SK-N-MC (cell line): ENCODE measurements around the gene TRIM17.

Experiments
- DNase-seq: peaks from one replicate; pipeline ENCODE4 v3.0.0-alpha.2; 2011; ENCODE audit warnings: low read depth, low spot score
- H3K27ac ChIP-seq: fragments of 200-600 bp; sonication (generic); 2 replicates; pipeline ENCODE4 v1.5.1; 2016; ENCODE audit warnings: mixed run types
- H3K36me3 ChIP-seq: fragments of 200-600 bp; sonication (generic); 2 replicates; pipeline ENCODE4 v1.6.1; 2017; ENCODE audit warnings: antibody characterized with exemption, low read length, mixed read lengths; ENCODE audit not compliant: insufficient read depth
- H3K4me3 ChIP-seq: fragments of 200-600 bp; sonication (generic); 2 replicates; pipeline ENCODE4 v1.5.1; 2016
- H3K9ac ChIP-seq: fragments of 200-600 bp; sonication (generic); 2 replicates; pipeline ENCODE4 v1.8.0; 2017; ENCODE audit warnings: mixed run types, mixed read lengths; ENCODE audit not compliant: insufficient read length
- H3K9me3 ChIP-seq: fragments of 200-600 bp; sonication (generic); 2 replicates; pipeline ENCODE4 v1.6.1; 2017; ENCODE audit warnings: low read depth, mild to moderate bottlenecking, antibody characterized with exemption, low read length, moderate library complexity, mixed read lengths
- EZH2 ChIP-seq: fragments of 200-600 bp; sonication (generic); IDR thresholded peaks from one replicate; pipeline ENCODE4 v1.6.1; 2017; ENCODE audit warnings: antibody characterized with exemption
- FOXP2 ChIP-seq: optimal IDR thresholded peaks from 2 replicates; pipeline ENCODE3; 2011; ENCODE audit warnings: mild to moderate bottlenecking, moderate library complexity; ENCODE audit not compliant: insufficient read depth; ENCODE audit errors: extremely low read length, control extremely low read depth
- POLR2AphosphoS5 ChIP-seq: IDR thresholded peaks from 2 replicates; pipeline ENCODE4 v1.6.1; 2012; ENCODE audit warnings: mild to moderate bottlenecking, low read depth, low read length, borderline replicate concordance

The TRIM17 gene

DNA sequence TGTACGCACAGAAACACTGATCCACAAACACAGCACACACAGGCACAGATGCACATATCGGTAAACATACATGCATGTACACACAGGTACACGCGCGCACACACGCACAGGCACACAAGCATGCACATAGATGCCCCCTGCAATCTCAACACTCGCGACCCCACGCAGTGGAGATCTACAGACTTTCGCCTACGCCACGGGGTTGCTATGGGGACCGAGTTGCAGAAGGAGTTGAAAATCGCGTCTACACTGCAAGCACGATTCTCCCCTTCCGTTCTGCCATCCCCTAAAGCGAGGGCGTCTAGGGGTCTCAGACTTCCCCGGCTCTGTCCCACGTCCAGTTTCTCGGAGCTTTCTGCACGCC, 826 bp downstream of the TRIM17 start:
- TF ChIP-seq FOXP2 (no peak), EZH2 (no peak), POLR2AphosphoS5 (no peak)
- no peaks in the 10 kb centered on the region for H3K9me3 ChIP-seq
- peak overlapping the region; percentile 60 for H3K4me3 ChIP-seq
- no peak for DNase-seq
- H3K36me3 ChIP-seq = no peaks in the 10 kb centered on the region
- no peak overlapping the region for H3K27ac ChIP-seq
- H3K9ac ChIP-seq = no peak overlapping the region

DNA sequence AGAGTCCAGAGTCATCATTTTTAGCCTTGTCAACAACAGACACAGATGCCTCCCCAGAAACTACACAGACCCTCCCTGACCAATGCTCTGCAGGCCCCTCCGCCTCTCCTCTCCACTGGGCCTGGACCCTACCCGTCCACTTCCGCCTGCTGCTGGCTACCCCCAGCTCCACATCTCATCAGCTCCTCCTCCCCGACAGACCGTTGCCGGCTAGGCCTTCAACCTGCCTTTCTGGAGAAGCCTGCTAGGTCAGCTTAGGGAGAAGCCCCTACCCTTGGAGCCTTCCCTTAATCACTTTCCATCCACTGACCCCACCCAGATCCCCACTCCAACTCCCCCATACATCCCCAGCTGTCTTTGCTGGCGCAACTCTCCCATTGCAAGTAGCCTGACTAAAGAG, 1.4 kb downstream of the TRIM17 start:
- no peaks in the 10 kb centered on the region for H3K9me3 ChIP-seq
- TF ChIP-seq FOXP2 (no peak), EZH2 (no peak), POLR2AphosphoS5 (no peak)
- no peak overlapping the region for H3K27ac ChIP-seq
- no peak for DNase-seq
- no peak overlapping the region for H3K4me3 ChIP-seq
- no peaks in the 10 kb centered on the region for H3K36me3 ChIP-seq
- no peak overlapping the region for H3K9ac ChIP-seq

DNA sequence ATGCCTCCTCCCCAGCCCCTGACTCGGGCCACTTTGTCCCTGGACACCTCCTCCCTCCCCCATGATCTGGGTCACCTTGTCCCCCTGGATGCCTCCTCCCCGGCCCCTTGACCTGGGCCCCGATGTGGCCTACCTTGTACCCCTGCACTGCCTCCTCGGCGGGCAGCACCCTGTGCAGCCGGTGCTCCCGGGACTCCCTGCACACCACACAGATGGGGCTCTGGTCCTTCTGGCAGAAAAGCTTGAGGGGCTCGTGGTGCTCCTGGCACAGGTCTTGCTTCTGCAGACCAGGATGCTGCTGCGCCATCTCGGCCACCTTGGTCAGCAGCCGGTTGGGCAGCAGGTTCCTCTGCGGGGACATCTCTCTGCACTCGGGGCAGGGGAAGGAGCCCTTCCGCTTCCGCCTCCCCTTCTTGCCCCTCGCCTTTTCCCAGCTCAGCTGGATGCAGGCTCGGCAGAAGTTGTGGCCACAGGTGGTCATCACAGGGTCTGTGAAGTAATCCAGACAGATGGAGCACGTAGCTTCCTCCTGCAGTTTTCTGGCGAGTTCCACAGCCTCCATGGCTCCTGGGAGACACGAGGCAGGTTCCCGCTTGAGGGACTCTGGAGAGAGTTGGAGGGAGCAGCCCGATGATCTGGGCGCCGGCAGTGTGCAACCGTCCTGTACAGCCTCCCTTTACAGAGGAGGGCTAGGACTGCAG, 2.0 kb downstream of the TRIM17 start:
- TF ChIP-seq EZH2 (no peak), FOXP2 (no peak), POLR2AphosphoS5 (no peak)
- Histone ChIP-seq H3K36me3 (no peaks in the 10 kb centered on the region), H3K27ac (no peak overlapping the region), H3K9ac (no peak overlapping the region), H3K9me3 (no peaks in the 10 kb centered on the region), H3K4me3 (no peak overlapping the region)
- DNase-seq = no peak

DNA sequence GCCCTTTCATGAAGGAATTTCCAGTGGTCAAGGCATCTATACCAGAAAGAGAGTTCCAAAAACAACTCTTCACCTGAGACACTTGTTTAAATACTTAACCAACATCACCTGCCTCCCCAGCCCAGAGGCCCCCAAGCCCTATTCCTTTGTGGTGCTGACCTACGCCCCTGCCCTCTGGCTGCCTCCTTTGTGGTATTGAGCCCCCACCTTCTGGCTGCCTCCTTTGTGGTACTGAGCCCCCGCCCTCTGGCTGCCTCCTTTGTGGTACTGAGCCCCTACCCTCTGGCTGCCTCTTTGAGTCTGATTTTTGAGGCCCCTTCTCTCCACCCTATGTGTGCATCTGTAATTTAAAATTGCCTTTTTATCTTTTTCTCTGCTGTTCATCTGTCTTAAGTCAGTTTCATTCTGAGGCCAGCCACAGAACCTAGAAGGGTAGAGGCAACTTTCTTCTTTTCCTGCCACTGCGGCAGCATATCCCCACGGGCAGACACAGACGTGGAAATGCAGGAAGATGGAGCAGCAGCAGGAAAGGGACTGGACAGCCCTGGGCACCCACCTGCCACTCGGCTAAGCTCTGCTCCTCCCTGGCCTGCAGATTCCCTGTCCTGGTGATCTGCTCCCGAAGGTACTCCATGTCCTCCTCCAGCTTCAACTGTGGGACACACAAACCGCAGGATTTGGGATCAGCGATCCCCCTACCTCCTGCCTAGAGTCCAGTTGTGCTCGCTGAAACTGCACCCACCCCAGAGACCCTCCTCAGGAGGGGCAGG, 3.2 kb downstream of the TRIM17 start:
- no peak overlapping the region for H3K27ac ChIP-seq
- no peak overlapping the region for H3K9ac ChIP-seq
- no peak for DNase-seq
- H3K36me3 ChIP-seq = no peaks in the 10 kb centered on the region
- no peak overlapping the region for H3K4me3 ChIP-seq
- no peak for TF ChIP-seq EZH2
- TF ChIP-seq POLR2AphosphoS5 = no peak
- no peak for TF ChIP-seq FOXP2
- H3K9me3 ChIP-seq = no peaks in the 10 kb centered on the region

DNA sequence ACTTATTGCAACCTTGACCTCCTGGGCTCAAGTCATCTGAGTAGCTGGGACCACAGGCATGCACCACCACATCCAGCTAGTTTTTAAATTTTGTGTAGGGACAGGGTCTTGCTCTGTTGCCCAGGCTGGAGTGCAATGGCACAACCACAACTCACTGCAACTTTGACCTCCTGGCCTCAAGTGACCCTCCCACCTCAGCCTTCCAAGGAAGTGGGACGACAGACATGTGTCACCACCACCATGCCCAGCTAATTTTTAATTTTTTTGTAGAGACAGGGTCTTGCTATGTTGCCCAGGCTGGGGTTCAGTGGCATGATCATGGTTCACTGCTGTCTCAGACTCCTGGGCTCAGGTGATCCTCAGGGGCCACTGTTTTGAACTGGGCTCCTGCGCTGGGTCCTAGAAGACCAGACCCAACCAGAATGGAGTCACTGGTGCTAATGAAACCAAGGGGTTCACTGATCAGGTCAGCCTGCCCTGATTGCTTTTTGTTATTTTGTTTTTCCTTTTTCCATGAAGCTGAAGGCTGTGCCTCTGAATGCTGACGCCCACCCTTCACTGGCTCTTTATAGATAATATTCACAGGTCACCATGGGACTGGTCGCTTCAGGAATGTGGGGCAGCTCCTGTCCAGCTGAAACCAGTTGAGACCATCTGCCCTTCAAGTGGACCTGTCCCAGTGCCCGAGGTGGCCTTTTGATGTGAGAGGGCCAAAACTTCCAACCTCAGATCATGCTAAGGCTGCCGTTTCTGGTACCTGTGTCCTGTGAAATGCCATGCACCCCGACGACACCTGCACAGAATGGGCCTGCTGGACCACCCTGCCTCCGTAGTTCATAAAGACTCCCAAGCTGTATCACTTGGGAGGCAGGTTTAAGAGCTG, 4.9 kb downstream of the TRIM17 start:
- H3K36me3 ChIP-seq = no peaks in the 10 kb centered on the region
- H3K9ac ChIP-seq = no peak overlapping the region
- no peak for DNase-seq
- TF ChIP-seq POLR2AphosphoS5 = no peak
- no peak for TF ChIP-seq EZH2
- TF ChIP-seq FOXP2 = no peak
- no peak overlapping the region for H3K4me3 ChIP-seq
- H3K27ac ChIP-seq = no peak overlapping the region
- no peaks in the 10 kb centered on the region for H3K9me3 ChIP-seq

DNA sequence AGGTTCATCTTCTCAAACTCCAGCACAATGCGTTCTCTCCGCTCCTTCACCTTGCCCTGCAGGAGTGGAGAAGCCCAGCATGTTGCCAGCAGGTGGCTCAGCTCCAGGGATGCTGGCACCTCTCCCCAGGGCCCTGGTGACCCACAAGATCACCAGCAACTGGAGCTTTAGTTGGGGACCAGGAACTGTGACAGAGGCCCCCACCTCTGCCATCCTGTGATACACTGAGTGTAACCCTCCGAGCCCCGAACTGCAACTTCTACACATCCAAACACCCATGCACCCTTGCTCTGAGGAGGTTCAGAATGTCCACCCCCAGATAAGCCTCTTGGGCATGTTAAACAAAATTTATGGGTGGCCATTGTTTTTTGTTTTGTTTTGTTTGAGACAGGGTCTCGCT, 5.5 kb downstream of the TRIM17 start:
- H3K36me3 ChIP-seq = no peaks in the 10 kb centered on the region
- H3K9ac ChIP-seq = no peak overlapping the region
- no peak overlapping the region for H3K27ac ChIP-seq
- TF ChIP-seq FOXP2 (no peak), EZH2 (no peak), POLR2AphosphoS5 (no peak)
- no peak overlapping the region for H3K4me3 ChIP-seq
- no peaks in the 10 kb centered on the region for H3K9me3 ChIP-seq
- DNase-seq = no peak

DNA sequence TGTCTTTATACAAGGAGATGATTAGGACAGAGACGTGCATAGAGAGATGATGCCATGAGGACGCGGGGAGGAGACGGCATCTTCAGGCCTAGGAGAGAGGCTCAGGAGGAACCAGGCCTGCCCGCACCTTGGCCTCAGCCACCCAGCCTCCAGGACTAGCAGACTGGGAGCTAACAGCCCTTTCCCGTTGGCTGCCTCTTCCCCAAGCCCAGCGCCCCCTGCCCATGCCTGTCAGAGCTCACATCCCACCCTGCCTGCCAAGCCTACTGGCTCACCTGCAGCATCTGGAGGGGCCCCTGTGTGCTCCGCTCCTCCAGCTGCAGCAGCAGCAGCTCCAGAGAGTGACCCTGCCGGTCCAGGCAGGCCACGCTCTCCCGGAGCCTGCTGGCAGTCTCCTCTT, 6.0 kb downstream of the TRIM17 start:
- no peak for DNase-seq
- H3K9me3 ChIP-seq = no peaks in the 10 kb centered on the region
- H3K4me3 ChIP-seq = no peak overlapping the region
- no peaks in the 10 kb centered on the region for H3K36me3 ChIP-seq
- no peak overlapping the region for H3K27ac ChIP-seq
- no peak for TF ChIP-seq EZH2
- no peak for TF ChIP-seq FOXP2
- TF ChIP-seq POLR2AphosphoS5 = no peak
- no peak overlapping the region for H3K9ac ChIP-seq

DNA sequence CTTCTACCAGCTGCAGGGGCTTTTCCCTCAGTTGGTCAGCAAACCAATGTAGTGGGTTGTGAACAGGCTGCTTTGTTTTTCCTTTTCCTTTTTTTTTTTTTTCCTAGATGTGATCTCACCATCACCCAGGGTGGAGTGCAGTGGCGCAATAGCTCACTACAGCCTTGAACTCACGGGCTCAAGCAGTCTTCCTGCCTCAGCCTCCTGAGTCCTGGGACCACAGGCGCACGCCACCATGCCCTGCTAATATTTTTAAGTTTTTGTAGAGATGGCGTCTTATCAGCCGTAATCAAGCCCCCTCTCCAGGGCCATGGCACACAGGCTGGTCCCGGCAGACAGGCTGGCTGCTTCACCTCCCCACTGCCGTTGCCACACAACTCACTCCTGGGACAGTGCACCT, 6.6 kb downstream of the TRIM17 start:
- Histone ChIP-seq H3K36me3 (no peaks in the 10 kb centered on the region), H3K27ac (no peak overlapping the region), H3K9ac (no peak overlapping the region), H3K4me3 (no peak overlapping the region), H3K9me3 (no peaks in the 10 kb centered on the region)
- DNase-seq = no peak
- TF ChIP-seq FOXP2 (no peak), POLR2AphosphoS5 (no peak)
